GM20000 (cell line): ENCODE data around the gene CARS1.

Source experiments
- DNase-seq: peaks from one replicate; pipeline ENCODE4 v3.0.0; 2012; ENCODE audit warnings: low spot score
- CTCF ChIP-seq: IDR thresholded peaks from 2 replicates; pipeline ENCODE4 v1.5.1; 2012; ENCODE audit warnings: mild to moderate bottlenecking, control low read depth; ENCODE audit errors: extremely low read depth, missing control alignments

The CARS1 gene

GRCh38 chr11:3057069-3057963 lies at the start of gene CARS1:
Gene CARS1, minus strand, starts transcription at chr11:3057423. Its CDS starts 56 bp downstream, at chr11:3057367.
- no peak for TF ChIP-seq CTCF
- peak; percentile 96 for DNase-seq

GRCh38 chr11:3105791-3106735 lies 48.8 kb upstream of the CARS1 start:
- no peak for TF ChIP-seq CTCF
- no peak for DNase-seq

- DNase-seq: no peak
- TF ChIP-seq CTCF: no peak
These were observed 48.0 kb upstream of the CARS1 start for GRCh38 chr11:3104961-3105790.

GRCh38 chr11:3104051-3104714 lies 47.0 kb upstream of the CARS1 start:
- TF ChIP-seq CTCF: no peak
- DNase-seq: no peak

- TF ChIP-seq CTCF: no peak
- DNase-seq: no peak
These were observed 45.9 kb upstream of the CARS1 start for GRCh38 chr11:3103076-3103475.

- DNase-seq: no peak
- no peak for TF ChIP-seq CTCF
These were observed 45.4 kb upstream of the CARS1 start for GRCh38 chr11:3102641-3102921.
